Measurements from ENCODE around the gene BLID. TPM values are rescaled to one million over a fixed set of nuclear protein-coding genes. Genes with fewer than 3 reads are reported as not detected.

BLID gene
- total RNA-seq, 1 experiment from 2014 or later = not detected

- H3K18ac ChIP-seq (ENCODE audit: insufficient read length, low read depth, low read length) = no peak overlapping the region
- no peaks in the 10 kb centered on the region for H3K27me3 ChIP-seq (ENCODE audit: insufficient read depth, low read length)
- H3K79me2 ChIP-seq (ENCODE audit: insufficient read depth, low read length) = no peaks in the 10 kb centered on the region
- H2AFZ ChIP-seq (ENCODE audit: low read length) = no peak overlapping the region
- H3K14ac ChIP-seq (ENCODE audit: insufficient read depth, low read length) = no peak overlapping the region
- H3K56ac ChIP-seq (ENCODE audit: insufficient read length, low read depth, low read length) = no peak overlapping the region
- H2BK12ac ChIP-seq (ENCODE audit: insufficient read length, low read depth, low read length) = no peak overlapping the region
- H4K91ac ChIP-seq (ENCODE audit: insufficient read length, low read depth, low read length) = no peak overlapping the region
- no peak overlapping the region for H4K5ac ChIP-seq (ENCODE audit: insufficient read length, low read depth, low read length)
- no peaks in the 10 kb centered on the region for H3K23me2 ChIP-seq (ENCODE audit: insufficient read length, low read depth, low read length, poor library complexity, severe bottlenecking)
- no peak overlapping the region for H3K27ac Mint-ChIP-seq
- H3K27ac ChIP-seq (ENCODE audit: insufficient read length, low read depth, low read length) = no peak overlapping the region
- H2BK5ac ChIP-seq (ENCODE audit: insufficient read length, low read length) = no peak overlapping the region
- TF ChIP-seq, protein P1, sequence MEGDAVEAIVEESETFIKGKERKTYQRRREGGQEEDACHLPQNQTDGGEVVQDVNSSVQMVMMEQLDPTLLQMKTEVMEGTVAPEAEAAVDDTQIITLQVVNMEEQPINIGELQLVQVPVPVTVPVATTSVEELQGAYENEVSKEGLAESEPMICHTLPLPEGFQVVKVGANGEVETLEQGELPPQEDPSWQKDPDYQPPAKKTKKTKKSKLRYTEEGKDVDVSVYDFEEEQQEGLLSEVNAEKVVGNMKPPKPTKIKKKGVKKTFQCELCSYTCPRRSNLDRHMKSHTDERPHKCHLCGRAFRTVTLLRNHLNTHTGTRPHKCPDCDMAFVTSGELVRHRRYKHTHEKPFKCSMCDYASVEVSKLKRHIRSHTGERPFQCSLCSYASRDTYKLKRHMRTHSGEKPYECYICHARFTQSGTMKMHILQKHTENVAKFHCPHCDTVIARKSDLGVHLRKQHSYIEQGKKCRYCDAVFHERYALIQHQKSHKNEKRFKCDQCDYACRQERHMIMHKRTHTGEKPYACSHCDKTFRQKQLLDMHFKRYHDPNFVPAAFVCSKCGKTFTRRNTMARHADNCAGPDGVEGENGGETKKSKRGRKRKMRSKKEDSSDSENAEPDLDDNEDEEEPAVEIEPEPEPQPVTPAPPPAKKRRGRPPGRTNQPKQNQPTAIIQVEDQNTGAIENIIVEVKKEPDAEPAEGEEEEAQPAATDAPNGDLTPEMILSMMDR (conservative IDR thresholded peaks at IDR 0.05) = no peak
- no peak overlapping the region for H3K4me2 ChIP-seq (ENCODE audit: insufficient read depth, insufficient read length, low read length)
- H2AK5ac ChIP-seq (ENCODE audit: insufficient read length, low read length) = no peak overlapping the region
- H3K9ac ChIP-seq (ENCODE audit: extremely low read depth, insufficient read length, low read length) = no peak overlapping the region
- no CpG with 5 or more reads among the region's 5 CpGs for WGBS (ENCODE audit: extremely low coverage, insufficient read length, low lambda C conversion rate)
- H3K4ac ChIP-seq (ENCODE audit: low read depth, low read length) = no peak overlapping the region
- H3K27me3 Mint-ChIP-seq (ENCODE audit: low read depth) = no peaks in the 10 kb centered on the region; the same call in 1 of the 2 replicates
- H3K36me3 Mint-ChIP-seq (ENCODE audit: insufficient read depth in 1 of 3, low read depth in 3 of 3) = no peaks in the 10 kb centered on the region
- H3K9me3 ChIP-seq (ENCODE audit: control insufficient read depth, low read depth, low read length) = no peaks in the 10 kb centered on the region
- no peak overlapping the region for H2BK20ac ChIP-seq (ENCODE audit: low read depth, low read length, poor library complexity, severe bottlenecking)
- no peaks in the 10 kb centered on the region; a peak in 1 of 5 replicates for H3K9me3 Mint-ChIP-seq
- no peaks in the 10 kb centered on the region for H4K20me1 ChIP-seq (ENCODE audit: control insufficient read depth, insufficient read depth, insufficient read length)
- H2BK15ac ChIP-seq (ENCODE audit: low read depth, low read length) = no peak overlapping the region
- no peaks in the 10 kb centered on the region for H3K79me1 ChIP-seq (ENCODE audit: insufficient read depth, low read depth, low read length, poor library complexity, severe bottlenecking)
- peaks cover 7 to 11% of the 10 kb centered on the region in 2 experiments; a peak in 3 of 4 replicates for H3K4me1 Mint-ChIP-seq
- no peak overlapping the region for H3K23ac ChIP-seq (ENCODE audit: insufficient read length, low read depth, low read length)
- no peak overlapping the region for H4K8ac ChIP-seq (replicated peaks; ENCODE audit: insufficient read length, low read depth, low read length)
- no peak overlapping the region for H3K4me3 Mint-ChIP-seq
- no peak overlapping the region for H2BK120ac ChIP-seq (ENCODE audit: low read depth, low read length, poor library complexity, severe bottlenecking)
- no peak overlapping the region for H3T11ph ChIP-seq (ENCODE audit: low read length)
- no peaks in the 10 kb centered on the region; the same call in 1 of the 2 replicates for H3K4me1 ChIP-seq (ENCODE audit: insufficient read depth, low read length)
- DNase-seq = no peak
Observed at GRCh38 chr11:122112470-122113365, 3.3 kb downstream of the BLID start.
